ENCODE measurements around the gene SPPL2B. TPM values are rescaled to one million over a fixed set of nuclear protein-coding genes. Genes with fewer than 3 reads are reported as not detected.

SPPL2B gene
- polyA plus RNA-seq, 1 donor, result 45.2 TPM

DNA sequence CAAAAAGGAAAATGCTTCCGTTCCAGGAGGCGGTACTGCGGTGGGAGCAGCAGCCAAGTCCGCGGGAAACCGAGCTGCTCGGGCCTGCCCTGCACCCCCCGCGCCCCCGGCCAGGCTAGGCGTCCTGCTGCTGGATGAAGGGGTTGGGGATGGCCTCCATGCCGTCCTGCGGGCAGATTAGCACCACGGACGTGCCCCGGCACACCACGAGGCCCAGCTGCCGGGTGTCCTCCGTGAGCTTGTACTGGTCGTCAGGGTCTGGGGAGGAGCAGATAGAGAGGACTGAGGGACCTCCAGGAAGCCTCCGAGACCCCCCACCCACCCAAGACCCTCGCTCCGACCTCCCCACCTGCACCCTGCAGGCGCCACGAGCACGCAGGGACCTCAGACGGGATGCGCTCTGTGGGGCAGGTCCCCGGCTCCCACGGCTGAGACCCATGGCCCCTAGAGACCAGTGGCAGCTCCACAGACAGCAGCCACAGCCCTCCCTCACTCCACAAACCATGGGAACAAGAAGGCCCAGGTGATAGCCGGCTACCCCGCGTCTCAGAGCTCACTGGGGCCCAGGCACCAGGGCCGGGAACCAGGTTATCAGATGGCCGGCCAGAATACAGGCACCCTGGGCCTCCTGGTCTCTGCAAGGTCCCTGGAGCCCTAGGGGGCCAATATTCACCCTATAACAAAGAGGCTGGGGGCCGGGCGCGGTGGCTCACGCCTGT lies 6.8 kb upstream of the SPPL2B start:
- DNase-seq (ENCODE audit: low read depth), result no peak

DNA sequence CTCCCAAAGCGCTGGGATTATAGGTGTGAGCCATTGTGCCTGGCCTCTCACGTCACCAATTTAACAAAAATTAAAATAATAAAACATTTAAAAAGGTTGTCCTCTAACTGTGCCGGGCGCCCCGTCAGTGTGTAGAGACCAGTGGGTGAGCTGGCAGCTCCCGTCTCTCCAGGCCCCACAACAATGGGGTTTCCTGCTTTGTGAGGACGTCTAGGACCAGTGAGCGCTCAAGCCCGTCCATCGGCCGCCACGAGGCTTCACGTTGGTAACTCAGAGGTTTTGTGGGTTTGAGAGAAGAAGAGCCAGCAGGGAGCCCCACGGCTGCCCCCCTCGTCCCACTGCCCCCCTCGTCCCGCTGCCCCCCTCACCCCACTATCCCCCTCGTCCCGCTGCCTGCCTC lies 4.8 kb upstream of the SPPL2B start:
- DNase-seq (ENCODE audit: low read depth), result no peak

DNA sequence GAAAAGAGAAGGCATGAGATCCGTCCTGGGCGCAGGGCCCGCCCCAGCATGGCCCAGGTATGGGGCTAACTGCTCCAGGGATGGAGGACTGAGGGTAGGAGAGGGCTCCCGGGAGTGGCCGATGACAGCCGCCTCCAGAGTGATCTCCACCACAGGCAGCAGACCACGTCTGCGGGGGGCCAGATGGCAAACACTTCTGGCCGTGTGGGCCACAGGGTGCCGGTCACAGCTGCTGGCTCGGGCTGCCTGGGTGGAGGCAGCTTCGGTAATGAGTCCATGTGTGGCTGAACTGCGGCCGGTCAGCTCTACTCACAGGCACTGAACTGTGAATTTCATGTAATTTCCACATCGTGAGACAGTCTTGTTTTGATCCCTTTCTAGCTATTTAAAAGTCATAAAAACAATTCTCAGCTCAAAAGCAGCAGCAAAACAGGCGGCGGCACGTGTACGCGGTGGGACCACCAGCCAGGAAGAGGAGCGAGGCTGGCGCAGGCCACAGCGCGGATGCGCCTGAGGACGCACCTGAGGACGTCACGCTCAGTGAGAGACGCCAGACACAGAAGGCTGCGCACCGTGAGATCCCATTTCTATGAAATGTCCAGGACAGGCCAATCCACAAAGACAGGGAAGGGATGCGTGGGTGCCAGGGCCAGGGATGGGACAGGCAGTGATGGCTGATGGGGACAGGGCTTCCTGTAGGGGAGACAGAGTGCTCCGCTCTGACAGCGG lies 4.1 kb upstream of the SPPL2B start:
- DNase-seq (ENCODE audit: low read depth), result no peak

DNA sequence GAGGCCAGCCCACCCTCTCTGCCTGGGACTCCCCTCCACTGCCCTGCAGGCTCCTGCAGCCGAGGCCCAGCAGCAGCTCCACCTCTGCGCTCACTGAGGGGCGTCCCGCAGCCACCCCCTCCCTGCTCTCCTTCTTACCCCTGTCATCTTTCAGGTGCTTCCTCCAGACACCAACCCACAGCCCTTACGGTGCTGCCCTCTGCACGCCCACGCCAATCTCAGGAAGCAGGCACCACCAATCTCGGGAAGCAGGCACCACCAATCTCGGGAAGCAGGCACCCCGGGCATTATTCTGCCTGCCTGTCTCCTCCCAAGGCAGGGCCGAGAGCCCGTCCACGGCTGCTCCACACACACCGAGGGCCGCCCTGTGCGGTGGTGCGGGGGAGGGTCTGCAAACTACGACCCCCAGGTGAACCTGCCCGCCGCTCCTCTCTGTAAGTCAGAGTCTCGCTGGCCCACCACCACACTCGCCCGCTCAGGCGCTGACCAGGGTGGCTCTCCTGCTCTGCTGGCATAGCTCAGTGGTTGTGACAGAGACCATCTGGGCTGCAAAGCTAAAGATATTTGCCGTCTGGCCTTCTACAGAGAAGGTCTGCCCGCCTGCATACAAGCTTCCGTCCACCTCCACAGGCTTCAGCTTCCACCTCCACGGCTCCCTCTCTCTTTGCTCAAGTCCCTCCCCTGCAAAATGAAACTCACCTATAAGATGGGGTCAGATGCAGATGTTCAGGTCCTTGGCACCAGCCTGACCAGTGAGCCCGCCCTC lies 3.0 kb upstream of the SPPL2B start:
- DNase-seq (ENCODE audit: low read depth), result no peak

DNA sequence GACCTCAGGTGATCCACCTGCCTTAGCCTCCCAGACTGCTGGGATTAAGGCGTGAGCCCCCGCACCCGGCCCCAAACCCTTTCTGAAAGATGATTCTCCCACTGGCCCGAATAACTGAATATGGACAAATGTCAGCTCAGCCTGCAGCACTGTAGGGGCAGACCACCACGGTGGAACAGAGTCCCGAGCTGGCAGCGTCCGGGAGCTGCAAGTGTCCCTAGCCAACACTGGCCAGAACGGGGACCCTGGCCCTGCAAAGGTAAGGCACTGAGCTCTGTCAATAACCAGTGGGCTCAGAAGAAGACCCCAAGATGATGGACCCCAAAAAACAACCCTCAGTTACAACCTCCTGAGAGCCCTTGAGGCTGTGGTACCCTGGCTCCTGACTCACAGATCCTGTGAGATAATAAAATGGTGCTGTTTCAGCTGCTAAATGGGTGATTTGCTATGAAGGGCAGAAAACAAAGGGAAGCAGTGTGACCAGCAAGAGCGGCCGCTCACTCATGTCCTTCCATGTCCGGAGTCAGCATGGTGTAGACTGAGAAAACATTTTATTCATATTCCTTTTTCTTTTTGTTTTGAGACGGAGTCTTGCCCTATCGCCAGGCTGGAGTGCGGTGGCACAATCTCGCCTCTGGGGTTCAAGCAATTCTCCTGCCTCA lies 1.7 kb upstream of the SPPL2B start:
- no peak for DNase-seq (ENCODE audit: low read depth)

DNA sequence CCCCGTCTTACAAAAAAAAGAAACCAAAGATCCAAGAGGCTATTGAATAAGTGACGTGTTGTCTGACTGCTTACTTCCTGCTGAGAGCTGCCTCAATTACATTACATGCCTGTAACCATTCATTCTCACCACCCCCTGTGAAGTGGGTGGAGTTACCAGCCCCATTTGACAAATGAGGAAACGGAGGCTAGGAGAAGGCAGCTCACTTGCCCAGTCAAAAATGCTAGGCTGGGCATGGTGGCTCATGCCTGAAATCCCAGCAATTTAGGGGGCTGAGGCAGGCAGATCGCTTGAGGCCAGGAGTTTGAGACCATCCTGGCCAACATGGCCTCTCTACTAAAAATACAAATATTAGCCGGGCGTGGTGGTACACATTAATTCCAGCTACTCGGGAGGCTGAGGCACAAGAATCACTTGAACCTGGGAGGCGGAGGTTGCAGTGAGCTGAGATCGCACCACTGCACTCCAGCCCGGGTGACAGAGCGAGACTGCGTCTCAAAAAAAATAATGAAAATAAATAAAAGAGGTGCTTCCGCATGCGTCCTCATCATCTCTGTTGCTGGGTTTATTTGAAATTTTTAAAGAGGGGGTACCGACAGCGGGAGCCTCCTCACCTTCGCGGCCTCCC lies 597 bp upstream of the SPPL2B start:
- no peak for DNase-seq (ENCODE audit: low read depth)

DNA sequence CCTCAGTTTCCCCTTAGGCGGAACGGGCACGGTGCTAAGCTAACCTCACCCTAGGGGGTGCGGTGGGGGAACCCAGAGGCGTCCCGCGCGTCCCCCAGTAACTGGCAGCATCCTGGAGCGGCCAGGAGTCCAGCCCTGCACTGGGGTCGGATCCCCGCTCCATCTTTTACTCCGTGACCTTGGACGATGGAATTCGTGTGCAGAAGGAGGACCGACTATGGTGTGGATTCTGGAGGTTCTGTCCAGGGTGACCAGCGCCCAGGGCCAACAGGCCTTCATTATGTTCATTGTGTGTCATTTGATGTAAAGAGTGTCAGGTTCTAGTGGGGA lies 630 bp downstream of the SPPL2B start:
- no peak for DNase-seq (ENCODE audit: low read depth)

DNA sequence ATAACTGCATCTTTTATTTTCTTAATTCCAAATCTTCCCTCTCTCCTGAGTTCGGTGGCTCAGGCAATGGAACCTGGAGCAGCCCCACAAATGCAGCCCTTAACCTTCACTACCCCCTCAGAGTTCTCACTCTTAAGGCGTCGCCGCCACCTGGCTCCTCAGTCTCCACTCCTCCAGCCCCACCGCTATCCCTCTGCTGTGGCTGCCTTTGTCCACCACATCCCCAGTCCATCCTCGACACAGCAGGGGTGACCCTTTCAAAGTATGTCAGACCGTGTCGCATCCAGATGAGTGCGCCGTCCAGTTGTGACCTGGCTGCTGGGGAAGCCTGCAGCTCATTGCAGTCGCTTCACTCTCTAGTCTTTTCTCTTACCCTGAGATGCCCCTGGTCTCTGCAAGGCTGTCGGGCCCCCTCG lies 1.0 kb downstream of the SPPL2B start:
- no peak for DNase-seq (ENCODE audit: low read depth)

DNA sequence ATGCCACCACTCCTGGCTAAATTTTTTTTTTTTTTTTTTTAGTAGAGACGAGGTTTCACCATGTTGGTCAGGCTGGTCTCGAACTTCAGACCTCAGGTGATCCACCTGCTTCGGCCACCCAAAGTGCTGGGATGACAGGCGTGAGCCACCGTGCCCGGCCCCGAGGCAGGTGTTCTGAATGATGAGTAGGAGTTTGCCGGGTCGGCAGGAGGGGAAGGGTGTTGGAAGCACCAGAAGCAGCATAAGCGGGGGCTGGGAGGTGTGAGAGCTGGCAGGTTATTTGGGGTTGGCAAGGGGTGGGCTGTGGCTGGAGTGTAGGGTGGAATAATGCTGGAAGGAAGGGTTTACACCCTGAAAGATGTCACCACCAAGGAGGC lies 1.8 kb downstream of the SPPL2B start:
- DNase-seq (ENCODE audit: low read depth), result no peak

DNA sequence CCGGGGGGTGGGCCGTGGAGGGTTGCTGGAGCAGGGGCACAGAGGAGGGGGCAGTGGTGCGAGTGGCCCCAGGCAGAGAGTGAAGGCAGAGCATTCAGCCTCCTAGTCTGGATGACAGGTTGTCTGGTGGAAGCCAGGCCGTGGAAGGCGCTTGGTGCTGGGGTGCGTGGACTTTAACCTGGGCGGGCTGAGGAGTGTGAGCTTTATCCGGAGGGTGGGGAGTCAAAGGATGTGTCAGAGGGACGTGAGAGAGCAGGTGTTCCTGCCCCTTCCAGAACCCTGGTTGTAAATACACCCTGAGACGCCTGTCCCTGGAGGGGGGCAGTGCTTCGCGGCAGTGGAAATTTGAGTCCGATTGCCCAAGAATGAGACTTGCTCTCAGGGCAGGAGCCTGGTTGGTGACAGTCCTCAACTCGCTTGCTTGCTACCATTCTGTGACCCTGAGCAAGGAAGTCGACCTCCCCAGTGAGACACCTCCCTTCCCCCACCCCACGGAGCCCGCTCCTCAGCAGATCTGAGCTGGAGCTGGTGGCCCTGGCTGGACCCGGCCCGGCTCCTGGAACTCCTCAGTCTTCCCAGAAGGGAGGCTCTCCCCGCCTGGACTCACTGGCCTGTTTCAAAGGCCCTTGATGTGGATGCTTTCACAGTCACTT lies 2.3 kb downstream of the SPPL2B start:
- DNase-seq (ENCODE audit: low read depth), result no peak

DNA sequence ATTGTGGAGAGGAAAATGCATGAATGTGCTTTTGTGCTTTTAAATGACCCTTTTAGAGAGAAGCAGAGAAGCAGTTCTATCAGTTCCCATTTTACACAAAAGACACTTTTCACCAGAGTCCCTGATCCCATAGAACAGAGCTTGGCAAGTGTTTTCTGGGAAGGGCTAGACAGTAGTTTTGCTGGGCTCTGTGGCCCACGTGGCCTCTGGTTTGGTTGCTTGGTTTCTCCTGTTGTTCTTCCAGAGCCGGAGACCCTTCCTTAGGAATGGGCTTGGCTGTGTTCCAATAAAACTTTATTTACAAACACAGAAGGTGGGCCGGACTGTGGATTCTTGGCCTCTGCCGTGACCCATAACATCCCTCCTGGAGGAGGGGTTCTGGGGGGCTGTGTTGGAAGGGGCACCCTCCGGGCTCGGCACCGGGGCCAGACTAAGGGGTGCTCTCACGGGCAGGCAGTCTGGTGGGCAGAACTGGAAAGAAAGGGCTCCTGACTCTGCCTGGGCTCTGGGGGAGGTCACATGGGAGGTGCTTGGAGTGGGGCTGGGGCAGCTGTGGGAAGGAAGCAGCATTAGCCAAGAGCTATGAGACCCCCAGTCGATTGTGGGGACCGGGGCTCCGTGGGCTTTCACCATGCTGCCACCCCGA lies 3.2 kb downstream of the SPPL2B start:
- DNase-seq (ENCODE audit: low read depth), result no peak

DNA sequence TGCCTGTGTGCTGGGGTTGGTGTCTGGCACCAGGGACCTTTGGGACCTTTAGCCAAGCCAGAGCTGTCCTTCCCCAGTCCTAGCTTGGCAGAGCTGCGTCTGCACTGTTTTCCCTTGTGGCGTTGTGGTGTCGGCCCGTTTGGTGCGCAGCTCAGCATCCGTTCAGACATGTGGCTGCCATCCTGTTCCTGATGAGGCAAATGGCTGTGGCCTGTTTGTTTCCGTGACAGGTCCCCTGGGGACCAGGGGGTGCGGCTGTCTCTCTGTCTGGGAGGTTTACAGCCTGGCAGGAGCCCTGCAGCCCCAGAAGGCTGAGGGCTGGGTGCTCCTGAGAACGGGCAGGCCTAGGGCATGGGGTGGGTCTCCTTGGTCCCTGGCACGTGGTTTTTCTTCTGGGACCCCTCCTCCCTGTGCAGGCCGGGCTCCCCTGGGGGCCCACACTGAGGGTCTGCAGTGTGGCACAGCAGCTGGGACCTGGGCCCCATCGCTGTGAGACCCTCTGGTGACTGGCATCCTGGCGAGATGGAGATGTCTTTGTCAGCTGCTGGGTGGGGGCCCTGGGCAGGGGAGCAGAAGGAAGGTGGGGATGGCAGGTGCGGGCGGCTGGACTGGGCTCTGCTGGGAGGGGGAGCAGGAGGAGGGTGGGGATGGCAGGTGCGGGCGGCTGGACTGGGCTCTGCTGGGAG lies 4.0 kb downstream of the SPPL2B start:
- DNase-seq (ENCODE audit: low read depth), result no peak

DNA sequence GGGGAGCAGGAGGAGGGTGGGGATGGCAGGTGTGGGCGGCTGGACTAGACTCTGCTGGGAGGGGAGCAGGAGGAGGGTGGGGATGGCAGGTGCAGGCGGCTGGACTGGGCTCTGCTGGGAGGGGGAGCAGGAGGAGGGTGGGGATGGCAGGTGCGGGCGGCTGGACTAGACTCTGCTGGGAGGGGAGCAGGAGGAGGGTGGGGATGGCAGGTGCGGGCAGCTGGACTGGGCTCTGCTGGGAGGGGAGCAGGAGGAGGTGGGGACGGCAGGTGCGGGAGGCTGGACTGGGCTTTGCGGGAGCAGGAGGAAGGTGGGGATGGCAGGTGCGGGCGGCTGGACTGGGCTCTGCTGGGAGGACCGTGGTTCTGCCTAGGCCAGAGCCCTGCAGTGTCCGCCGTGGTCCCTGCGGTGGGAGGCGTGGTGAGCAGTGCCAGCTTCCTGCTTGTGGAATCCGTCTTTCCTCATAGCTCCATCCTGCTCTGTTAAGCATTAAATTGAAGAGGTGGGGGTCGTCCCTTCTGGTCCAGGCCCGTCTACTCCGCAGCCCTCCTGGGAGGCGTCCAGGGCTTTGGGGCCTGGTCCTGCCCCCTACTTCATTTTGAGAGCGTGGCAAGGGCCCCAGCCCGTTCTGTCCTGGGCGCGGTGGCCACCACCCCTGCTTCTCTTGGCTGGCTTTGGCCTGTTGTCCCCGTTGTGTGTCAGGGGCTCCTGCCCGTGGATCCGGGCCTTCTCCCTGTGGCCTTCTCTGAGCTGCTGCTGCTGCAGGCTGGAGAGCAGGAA lies 4.7 kb downstream of the SPPL2B start:
- DNase-seq (ENCODE audit: low read depth), result no peak

DNA sequence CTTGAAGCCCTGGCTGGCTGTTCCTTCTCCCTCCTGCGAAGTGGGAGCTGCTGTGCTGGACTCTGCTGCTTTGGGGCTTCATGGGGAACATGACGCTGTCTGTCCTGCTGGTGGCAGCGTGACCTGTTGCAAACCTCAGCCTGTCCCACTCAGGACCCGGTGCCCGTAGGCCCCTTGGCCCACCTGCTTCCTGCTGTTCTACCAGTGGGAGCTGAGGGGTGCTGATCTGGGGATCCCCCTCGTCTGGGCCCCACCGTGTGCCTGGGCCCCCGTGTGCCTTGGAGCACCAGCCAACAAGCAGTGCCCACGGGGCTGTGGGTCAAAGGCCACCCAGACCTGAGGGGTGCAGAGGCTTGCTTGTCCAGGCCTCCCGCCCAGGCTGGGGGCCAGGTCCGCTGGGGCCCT lies 5.3 kb downstream of the SPPL2B start:
- DNase-seq (ENCODE audit: low read depth), result no peak

DNA sequence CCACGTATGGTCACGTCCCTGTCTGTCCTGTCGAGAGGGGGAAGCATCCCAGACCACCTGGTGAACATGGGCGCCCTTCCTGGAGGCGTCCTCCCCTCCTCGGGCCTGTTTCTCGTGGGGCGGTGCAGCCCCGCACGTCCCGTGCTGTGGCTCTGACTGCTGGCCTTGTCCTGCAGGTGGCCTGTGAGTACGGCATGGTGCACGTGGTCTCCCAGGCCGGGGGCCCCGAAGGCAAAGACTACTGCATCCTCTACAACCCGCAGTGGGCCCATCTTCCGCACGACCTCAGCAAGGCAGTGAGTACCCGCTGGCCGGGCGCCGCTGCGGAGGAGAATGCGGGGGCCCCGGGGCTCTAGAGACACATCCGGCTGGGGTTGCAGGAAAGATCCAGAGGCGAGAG lies 5.9 kb downstream of the SPPL2B start:
- DNase-seq (ENCODE audit: low read depth), result no peak

DNA sequence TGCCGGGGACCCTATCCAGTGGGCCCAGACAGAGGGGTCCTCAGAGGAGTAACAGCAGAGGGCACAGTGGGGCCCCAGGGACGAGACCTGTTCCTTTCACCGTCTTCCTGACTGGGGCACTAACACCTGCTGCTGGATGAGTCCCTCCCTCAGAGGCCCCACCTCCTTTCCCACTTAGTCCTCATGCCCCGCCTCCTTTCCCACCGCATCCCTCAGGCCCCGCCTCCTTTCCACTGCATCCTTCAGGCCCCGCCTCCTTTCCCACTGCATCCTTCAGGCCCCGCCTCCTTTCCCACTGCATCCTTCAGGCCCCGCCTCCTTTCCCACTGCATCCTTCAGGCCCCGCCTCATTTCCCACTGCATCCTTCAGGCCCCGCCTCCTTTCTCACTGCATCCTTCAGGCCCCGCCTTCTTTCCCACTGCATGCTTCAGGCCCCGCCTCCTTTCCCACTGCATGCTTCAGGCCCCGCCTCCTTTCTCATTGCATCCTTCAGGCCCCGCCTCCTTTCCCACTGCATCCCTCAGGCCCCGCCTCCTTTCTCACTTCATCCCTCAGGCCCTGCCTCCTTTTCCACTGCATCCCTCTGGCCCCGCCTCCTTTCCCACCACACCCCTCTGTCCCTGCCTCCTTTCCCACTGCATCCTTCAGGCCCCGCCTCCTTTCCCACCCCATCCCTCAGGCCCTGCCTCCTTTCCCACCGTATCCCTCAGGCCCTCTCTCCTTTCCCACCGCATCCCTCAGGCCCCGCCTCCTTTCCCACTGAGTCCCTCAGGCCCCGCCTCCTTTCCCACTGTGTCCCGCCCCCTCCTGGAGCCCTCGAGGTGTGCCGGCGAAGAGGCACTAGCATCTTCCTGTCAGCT lies 6.7 kb downstream of the SPPL2B start:
- no peak for DNase-seq (ENCODE audit: low read depth)

DNA sequence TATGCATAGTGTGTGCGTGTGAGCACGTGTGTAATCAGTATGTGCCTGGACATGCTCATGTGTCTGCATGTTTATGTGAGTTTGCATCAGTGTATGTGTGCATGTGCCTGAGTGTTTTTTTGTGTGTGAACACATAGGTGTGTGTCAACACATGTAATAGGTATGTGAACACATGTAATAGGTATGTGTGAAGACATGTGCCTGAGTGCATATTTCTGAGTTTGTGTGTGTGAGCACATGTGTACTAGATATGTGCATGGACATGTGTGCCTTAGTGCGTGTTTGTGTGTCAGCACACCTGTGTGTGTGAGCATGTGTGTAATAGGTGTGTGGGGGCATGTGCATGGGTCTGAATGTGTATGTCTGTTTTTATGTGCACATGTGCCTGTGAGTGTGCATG lies 7.4 kb downstream of the SPPL2B start:
- DNase-seq (ENCODE audit: low read depth), result no peak

DNA sequence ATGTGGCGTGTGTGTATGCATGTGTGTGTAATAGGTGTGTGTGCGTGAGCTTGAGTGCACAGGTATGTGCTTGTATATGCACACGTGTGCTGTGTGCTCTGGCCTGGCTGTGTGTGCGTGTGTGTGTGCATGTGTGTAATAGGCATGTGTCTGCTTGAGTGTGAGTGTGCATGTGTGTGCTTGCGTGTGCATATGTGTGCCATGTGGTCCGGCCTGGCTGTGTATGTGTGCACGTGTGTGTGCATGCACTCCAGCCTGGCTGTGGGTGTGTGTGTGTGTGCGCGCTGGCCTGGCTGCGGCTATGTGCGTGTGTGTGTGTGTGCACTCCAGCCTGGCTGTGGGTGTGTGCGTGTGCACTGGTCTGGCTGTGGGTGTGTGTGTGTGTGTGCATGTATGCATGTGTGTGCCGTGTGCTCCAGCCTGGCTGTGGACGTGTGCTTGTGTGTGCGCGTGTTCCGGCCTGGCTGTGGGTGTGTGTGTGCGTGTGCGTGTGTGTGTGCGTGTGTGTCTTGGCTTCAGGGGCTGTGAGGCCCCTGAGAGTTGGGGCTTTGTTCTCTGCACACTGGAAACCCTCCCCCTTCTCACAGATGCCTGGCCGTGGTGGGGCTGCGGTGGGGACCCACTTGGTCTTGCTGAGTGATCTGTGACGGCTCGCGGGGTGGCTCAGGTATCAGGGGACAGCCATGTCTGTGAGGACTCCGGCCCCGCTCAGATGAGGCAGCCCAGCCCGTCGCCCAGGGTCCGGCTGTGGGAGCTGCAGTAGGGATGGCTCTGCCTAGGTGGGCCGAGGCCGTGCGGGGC lies 8.2 kb downstream of the SPPL2B start:
- no peak for DNase-seq (ENCODE audit: low read depth)

Measured in forelimb muscle (tissue), 1 donor.